ENCODE results near the gene UMAD1.

DNA sequence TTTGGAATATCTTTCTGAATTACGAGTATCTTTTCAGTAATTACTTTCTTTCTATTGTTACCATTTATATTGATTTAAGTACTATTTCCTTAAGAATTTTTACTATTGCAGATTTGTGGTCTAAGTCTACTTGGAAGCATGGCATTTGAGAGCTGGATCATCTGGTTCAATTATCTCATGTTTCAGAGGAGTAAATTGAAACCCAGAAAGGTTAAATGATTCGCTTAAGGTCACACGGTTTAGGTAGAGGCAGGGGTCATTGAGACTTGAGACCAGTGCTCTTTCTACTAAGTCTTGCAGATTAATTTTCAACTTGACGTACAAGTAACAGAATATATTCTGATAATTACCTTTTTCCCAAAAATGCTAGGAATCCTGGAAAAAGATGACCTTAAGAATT lies 218.9 kb downstream of the UMAD1 start:
- no peak for TF ChIP-seq MAZ (IDR thresholded peaks at IDR 0.05; ENCODE audit: borderline replicate concordance, low read depth, low read length)
- TF ChIP-seq MAZ (CRISPR knock-in tag; IDR thresholded peaks at IDR 0.05; ENCODE audit: low read depth) = no peak
- TF ChIP-seq, protein P1, sequence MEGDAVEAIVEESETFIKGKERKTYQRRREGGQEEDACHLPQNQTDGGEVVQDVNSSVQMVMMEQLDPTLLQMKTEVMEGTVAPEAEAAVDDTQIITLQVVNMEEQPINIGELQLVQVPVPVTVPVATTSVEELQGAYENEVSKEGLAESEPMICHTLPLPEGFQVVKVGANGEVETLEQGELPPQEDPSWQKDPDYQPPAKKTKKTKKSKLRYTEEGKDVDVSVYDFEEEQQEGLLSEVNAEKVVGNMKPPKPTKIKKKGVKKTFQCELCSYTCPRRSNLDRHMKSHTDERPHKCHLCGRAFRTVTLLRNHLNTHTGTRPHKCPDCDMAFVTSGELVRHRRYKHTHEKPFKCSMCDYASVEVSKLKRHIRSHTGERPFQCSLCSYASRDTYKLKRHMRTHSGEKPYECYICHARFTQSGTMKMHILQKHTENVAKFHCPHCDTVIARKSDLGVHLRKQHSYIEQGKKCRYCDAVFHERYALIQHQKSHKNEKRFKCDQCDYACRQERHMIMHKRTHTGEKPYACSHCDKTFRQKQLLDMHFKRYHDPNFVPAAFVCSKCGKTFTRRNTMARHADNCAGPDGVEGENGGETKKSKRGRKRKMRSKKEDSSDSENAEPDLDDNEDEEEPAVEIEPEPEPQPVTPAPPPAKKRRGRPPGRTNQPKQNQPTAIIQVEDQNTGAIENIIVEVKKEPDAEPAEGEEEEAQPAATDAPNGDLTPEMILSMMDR (CRISPR knock-in tag; IDR thresholded peaks at IDR 0.05) = no peak
- no peak for TF ChIP-seq ZNF768 (CRISPR knock-in tag; IDR thresholded peaks at IDR 0.05)
- no peak for TF ChIP-seq HMGA1 (CRISPR knock-in tag; conservative IDR thresholded peaks at IDR 0.05)
- no peak for TF ChIP-seq ASH2L (IDR thresholded peaks at IDR 0.05; ENCODE audit: insufficient read length, low read depth, low read length)
- no peak for TF ChIP-seq SYNCRIP (IDR thresholded peaks at IDR 0.05; ENCODE audit: insufficient read depth, low read depth, low read length)
- TF ChIP-seq MAFK (conservative IDR thresholded peaks at IDR 0.05 in 1 of 2, IDR thresholded peaks at IDR 0.05 in 1 of 2; ENCODE audit: low read length in 2 of 2) = no peak
- TF ChIP-seq DNMT1 (CRISPR knock-in tag; IDR thresholded peaks at IDR 0.05) = no peak
- no peak for TF ChIP-seq SRSF9 (IDR thresholded peaks at IDR 0.05; ENCODE audit: borderline replicate concordance, insufficient read depth, low read depth, low read length, poor library complexity, severe bottlenecking)
- TF ChIP-seq MXD4 (CRISPR knock-in tag; IDR thresholded peaks at IDR 0.05) = no peak
- no peak for TF ChIP-seq EZH2 (conservative IDR thresholded peaks at IDR 0.05; ENCODE audit: low read depth, low read length)
- no peak for TF ChIP-seq POLR2A (IDR thresholded peaks at IDR 0.05; ENCODE audit: insufficient read depth in 1 of 2, low read depth in 2 of 2, low read length in 2 of 2)
